GM19455 (cell line): ENCODE data around the gene RIPOR3.
"Not testable (repeated sequence)": the region's sequence is repeated elsewhere in the genome, so short reads cannot be mapped to it uniquely, and the experiment has no call there.

Experiments used
- ATAC-seq: cut with Tn5 transposase; IDR thresholded peaks from one replicate; pipeline ENCODE4 v1.9.1; 2021; ENCODE audit not compliant: unreplicated experiment

The RIPOR3 gene

GRCh38 chr20:50659975-50660670 lies 31.2 kb downstream of the RIPOR3 start:
- no peak for ATAC-seq

DNA sequence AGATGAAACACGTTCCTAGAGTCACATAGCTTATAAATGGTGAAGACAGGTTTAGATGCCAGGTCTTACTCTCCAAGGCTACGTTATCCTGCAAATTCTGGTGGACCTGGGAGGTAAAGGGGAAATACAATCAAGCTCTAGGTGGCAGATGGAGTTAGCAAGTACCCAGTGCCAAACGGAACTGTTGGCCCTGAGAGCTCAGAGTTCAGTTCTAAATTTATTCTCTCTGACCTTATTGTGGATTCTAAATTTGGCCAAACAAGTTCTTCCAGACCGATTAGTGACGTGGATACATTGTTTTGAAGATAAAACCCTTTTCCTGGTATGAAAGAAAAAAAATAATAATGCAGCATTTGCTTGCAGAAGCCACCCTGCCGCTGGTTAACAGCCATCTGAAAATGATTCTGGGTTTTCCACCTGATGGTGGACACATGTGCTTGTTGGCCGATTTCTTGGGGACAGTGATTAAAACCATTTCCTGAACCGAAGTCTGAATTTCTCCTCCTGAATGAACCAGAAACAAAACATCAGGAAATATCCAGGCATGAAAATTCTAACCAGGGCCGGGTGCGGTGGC lies 32.5 kb downstream of the RIPOR3 start:
- no peak for ATAC-seq

DNA sequence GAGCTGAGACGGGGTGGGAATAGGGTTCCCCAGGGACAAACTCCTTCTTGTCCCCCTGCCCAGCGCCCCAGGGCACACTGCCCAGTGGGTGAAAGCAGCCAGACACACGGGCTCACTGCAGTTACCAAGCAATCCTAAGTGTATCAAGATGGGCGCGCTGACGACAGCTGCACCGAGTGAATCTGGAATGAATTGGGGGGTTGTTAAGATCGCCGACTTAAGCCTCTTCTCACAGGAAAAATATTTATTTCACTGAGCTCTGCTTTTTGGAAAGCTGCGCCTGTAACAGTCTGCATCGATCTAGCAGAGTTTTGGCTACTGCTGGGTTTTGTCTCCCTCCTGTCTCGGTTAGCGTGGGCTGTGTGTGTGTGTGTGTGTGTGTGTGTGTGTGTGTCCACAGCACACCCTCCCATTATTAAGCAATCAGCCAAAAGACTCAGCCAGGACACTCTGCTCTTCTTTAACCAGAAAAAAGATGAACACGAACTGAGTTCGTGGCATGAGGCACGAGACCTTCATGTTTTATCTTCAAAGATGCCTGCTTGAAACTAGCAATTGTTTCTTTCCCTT lies 35.9 kb downstream of the RIPOR3 start:
- no peak for ATAC-seq

DNA sequence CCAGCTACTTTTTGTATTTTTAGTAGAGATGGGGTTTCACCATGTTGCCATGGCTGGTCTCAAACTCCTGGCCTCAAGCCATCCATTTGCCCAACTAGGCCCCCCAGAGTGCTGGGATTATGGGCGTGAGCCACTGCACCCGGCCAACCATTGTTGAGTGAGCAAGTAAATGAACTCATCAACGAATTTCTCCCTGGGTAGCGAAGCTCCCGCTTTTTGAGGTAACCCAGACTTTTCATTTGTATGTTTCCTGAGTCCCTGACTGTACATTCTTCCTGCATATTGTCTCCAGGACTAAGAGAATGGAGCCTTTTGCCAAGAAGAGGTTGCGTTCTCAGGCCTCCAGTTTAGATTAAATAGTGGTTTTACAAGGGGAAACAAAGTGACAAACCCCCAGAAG lies 36.4 kb downstream of the RIPOR3 start:
- ATAC-seq, result no peak

GRCh38 chr20:50652702-50653294 lies 38.5 kb downstream of the RIPOR3 start:
- no peak for ATAC-seq

DNA sequence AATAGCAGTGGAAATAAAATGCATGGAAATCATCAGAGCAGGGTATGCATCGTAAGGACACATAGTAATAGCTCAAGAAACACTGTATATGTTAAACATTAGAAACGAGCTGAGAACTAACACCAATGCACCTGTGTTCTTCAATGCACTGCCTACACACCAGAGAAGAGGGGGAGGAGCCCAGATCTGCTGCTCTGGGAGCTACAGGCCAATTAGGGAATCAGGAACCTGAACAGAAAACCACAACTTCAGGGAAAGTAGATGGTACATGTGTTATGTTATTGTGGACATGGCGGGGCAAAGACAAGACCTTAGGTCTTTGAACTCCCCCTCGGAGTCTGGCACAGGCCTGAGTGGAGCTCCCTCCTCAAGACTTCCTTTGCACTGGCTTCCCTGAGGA lies 39.7 kb downstream of the RIPOR3 start:
- ATAC-seq, result no peak

DNA sequence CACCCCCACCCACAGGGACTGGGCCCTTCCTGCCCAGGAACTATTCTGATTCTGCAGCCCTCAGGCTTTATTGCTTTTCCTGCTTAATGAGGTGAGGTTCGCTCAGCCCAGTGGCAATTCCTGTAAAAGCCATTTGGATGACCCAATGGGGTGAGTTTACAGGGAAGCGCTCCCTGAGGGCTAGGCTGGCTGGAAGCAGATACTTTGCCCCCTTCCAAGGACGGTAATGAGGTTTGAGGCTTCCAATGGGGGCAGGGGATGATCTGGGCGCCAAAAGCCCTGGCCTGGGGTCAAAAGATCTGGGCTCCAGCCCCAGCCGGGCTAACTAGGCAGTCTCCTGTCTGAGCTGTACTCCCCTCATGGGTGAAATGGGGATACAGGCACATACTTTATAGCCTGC lies 41.8 kb downstream of the RIPOR3 start:
- ATAC-seq, result no peak

- ATAC-seq, result no peak
Observed at GRCh38 chr20:50648651-50649050, 42.7 kb downstream of the RIPOR3 start.

DNA sequence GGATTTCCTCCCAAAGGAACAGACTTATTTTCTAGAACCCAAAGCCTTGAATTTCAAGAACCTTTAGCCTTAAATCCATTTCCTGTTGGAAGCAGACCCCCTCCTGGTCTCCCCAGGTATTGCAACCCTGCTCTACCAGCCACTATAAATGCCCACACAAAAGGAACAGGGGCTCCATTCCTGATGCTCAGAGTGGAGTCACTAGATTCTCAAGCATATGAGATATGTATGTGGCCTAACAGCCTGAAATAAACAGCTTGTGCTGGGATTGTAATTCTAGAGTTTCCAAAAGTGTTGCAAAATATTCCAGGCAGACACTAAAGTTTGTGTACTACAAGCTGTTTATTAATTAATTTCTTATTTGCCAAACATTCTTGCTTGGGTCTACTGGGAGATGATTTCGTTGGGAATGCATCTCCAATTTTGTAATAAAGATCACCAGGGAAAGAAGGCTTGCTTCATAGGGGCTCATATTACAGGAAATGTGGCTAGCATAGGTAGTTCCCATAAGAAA lies 44.8 kb downstream of the RIPOR3 start:
- no peak for ATAC-seq

- ATAC-seq, result no peak
Observed at GRCh38 chr20:50645253-50646068, 45.9 kb downstream of the RIPOR3 start.

- ATAC-seq, result no peak
Observed at GRCh38 chr20:50642288-50642803, 49.0 kb downstream of the RIPOR3 start.

DNA sequence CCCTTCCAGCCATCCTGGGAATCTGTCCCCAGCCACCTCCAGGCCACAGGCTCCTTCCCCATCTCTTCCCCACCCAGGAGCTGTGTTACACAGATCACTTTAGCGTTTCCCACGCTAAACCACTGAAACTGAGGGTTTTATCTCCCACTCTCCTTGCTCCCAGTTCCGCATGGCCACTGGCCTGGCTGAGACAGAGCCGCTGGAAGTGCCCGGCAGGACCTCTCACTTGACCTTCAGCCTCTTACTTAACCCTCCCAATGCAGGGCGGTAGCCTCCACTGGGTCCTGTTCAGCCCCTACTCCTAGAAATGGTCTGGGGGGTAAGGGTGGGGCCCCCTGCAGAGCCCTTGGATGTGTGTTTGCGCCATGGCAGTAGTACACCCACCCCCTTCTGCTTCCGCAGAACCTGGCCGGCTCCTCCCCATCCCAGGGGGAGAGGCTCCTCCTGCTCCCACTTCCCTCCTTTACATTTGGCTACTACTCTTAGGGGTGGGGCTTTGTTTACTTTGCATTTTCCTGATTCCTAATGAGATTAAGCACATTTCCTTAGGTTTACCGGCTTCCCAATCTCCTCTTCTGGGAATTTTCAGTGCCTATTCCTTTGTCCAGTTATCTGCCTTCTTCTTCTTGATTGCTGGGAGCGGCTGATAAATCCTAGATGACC lies 49.6 kb downstream of the RIPOR3 start:
- not testable (repeated sequence) for ATAC-seq

- ATAC-seq, result not testable (repeated sequence)
Observed at GRCh38 chr20:50639971-50640711, 51.2 kb downstream of the RIPOR3 start.

GRCh38 chr20:50638015-50638847 lies 53.1 kb downstream of the RIPOR3 start:
- not testable (repeated sequence) for ATAC-seq

- no peak for ATAC-seq
Observed at GRCh38 chr20:50636601-50637540, 54.5 kb downstream of the RIPOR3 start.

DNA sequence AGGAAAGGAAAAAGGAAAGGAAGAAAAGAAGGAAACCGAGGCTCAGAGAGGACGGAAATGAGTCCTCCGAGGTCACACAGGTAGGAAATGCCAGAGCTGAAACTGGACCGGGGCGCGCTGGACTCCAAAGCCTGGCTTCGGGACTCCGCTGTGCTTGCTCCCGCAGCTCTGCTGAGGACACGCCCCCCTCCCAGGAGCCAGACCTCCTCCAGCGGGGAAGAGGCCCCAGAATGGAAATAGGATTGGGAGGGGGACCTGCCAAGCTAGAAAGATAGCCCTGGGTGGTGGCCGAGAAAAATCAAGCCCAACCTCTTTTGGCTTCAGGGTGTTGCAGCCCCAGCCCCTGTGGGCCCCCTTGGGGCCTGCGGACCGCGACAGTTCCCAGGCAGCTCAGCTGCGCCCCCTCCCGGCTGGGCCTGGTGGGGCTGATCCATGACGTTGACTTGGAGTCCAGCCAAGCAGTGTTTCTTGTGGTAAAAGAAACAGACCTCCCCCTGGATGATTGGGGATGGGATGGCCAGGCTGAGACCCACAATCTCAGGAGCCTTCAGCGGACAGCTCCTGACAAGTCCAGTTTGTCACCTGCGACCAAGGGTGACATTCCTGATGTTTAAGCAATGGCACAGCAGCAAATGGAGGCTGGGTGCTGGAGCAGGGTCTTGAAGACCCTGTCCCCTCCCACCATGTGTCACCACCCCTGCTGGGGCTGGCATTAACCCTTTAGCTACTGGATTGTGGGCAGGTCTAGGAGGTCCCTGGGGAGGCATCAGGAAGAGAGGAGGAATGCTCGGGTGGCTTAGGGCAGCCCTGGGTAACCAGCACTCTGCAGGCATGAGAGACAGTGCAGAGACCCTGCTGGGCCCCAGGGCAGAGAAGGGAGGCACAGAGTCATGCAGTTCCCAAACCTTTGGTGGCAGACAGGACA lies 55.4 kb downstream of the RIPOR3 start:
- ATAC-seq, result no peak
